Measurements from ENCODE around the gene PCYOX1L. TPM values are rescaled to one million over a fixed set of nuclear protein-coding genes. Genes with fewer than 3 reads are reported as not detected.

PCYOX1L gene
- total RNA-seq, 1 donor from 2014 or later: 14.7 TPM

DNA sequence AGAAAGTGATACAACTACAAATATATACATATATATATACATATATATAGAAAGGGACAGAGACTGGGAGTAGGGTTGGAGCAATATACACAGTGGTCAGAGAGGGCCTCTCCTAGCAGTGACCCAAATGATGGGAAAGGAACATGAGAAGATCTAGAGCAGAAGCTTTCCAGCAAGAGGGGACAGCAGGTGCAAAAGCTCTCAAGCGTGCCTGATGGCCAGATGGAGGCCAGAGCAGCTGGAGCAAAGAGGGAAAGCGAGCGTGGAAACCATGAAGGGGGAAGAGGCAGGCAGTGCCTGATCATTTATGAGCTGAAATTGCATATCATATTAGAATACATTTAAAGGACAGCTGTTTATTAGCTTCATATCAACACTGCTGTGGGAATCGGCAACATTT, 20.1 kb upstream of the PCYOX1L start:
- no peak for DNase-seq (ENCODE audit: low spot score)

DNA sequence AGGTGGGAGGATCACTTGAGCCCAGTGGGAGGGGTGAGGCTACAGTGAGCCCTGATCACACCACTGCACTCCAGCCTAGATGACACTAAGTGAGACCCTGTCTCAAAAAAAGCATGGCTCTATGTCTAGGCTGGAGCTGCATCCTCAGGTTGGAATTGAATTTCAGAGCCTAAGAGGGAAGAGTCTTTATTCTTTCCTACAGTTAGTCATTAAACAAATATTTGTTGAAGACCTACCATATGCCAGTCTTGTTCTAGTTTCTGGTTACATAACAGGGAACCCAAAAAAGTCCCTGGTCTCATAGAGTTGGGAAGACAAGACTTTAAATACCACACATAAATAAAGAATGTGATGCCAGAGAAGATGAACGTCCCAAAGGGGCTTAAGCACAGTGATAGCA, 19.5 kb upstream of the PCYOX1L start:
- no peak for DNase-seq (ENCODE audit: low spot score)

DNA sequence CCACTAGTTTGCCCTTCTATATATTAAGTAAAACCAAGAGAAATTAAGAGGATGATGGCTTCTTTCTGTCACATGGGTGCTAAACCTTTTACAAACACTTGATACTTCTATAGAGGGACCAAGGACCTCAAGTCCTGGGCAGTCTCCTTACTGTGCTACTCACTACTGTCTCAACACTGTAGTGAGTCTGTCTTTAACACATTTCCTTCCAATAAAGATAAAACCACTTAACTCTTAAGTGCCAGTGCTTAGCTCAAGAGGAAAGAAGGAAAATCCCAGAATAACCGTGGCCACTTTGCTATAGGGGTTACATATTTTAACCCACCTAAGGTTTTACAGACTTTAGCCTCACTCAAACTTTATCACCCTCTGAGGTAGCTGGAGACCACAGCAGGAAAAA, 16.9 kb upstream of the PCYOX1L start:
- no peak for DNase-seq (ENCODE audit: low spot score)

DNA sequence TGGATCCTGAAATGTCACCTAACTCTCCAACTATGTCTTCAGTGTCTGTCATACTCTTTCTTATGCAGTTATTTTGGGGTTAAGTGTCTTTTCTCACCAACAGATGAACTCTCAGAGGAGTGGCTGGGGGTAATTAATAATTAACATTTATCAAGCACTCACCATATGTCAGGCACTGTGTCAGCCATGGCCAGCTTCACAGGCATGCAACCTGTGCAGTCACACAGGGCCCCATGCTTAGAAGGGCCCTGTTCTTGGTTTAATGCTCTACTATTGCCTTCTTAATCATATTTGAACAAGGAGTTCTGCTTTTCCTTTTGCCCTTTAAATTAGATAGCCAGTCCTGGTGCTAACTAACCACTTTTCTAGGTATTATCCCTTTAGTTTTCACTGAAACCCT, 16.0 kb upstream of the PCYOX1L start:
- no peak for DNase-seq (ENCODE audit: low spot score)

DNA sequence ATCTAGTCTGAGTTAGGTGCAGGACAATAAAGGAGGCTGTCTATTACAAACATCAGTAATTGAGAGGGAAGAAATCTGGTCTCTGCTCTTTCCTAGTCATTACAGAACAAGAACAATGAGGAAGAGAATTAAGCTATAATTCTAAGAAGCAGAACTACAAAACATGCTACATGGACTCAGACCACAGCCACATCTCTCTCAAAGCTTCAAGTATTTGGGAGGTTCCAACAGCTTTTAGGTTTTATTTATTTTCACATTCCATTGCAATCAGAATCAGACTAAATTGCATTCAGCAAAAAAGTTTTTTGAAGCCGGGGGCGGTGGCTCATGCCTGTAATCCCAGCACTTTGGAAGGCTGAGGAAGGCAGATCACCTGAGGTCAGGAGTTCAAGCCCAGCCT, 13.7 kb upstream of the PCYOX1L start:
- no peak for DNase-seq (ENCODE audit: low spot score)

DNA sequence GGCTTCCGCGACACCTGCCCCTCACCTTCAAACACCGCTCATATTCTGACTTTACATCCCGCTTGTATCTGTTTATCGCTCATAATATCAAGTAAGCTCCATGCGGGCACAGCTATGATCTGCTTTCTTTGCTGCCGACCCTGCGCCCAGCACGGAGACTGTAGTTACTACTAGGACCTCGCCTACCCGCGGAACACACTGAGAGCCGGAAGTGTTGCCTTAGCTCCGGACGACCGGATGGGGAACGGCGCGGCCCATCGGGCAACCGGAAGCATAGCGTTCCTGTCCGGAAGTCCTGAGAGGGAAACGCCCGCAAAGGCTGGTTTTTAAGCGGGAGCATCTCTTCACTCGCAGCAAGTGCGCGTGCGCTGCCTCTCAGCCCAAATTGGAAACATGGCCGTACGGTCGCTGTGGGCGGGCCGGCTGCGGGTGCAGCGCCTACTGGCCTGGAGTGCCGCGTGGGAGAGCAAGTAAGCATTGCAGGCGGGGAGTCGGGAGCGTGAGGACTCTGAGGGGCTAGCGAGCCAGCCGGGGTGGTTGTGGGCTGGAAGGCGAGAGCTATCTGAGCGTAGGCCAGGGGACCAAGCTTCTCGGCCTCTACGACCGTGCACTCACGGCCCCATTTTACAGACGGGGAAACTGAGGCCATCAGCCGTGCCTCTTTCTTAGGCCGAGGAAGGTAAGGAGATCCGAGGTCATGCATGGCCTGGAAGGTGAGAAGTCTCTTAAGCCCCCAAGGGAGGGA, 12.5 kb upstream of the PCYOX1L start, which contains the start of gene GRPEL2:
Gene GRPEL2, plus strand, starts transcription at position 353 of the 745 bp plus-strand sequence. Its CDS starts 41 bp downstream, at position 394.
- peak; percentile 96 for DNase-seq (ENCODE audit: low spot score)

DNA sequence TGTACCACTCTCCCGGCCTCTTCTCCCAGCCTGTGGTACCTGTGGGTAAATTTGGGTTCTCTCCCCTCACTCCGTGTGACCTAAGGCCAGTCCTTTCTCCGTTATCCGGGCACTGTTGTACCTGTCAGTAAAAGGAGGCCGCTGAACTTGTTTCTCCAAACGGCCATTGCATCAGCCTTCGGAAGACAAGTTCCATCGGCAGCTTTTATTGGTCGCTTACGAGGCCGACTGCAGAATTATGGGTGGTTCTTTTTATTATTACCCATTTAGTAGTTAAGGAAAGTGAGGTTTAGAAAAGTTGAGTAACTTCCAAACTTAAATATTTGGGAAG, 12.0 kb upstream of the PCYOX1L start:
- no peak for DNase-seq (ENCODE audit: low spot score)

DNA sequence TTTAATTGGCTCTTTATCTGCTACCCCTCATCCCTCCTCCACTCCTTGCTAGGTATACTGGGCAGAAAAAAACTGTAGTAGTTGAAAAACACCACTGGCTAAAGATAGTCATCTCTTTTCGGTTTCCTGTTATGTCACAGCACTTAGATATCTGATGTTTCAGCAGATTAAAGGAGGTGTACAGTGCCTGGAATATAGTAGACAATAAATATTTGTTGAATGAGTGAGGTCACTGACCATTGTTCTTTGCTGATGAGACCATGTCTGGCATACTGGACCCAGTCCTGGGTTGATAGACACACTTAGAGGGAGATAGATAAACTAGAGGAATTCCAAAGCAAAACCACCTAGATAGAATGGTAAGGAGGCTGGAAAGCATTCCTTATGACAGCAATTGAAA, 9.3 kb upstream of the PCYOX1L start:
- no peak for DNase-seq (ENCODE audit: low spot score)

DNA sequence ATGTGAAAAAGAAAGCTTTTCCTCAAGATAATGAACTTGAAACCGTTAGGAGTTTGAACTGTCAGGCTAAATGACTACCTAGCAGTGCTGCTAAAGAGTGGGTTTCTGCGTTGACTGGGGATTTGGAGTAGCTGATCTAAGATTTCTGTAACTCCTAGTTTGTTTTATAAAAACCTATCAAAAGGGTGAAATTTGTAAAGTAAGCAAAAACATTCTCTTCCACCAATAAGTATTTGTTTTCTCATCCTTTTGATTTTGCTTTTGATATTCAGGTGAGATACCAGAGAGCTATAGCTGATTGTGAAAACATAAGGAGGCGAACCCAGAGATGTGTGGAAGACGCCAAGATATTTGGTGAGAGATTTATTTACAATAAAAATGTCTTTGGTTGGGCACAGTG, 8.5 kb upstream of the PCYOX1L start:
- no peak for DNase-seq (ENCODE audit: low spot score)

DNA sequence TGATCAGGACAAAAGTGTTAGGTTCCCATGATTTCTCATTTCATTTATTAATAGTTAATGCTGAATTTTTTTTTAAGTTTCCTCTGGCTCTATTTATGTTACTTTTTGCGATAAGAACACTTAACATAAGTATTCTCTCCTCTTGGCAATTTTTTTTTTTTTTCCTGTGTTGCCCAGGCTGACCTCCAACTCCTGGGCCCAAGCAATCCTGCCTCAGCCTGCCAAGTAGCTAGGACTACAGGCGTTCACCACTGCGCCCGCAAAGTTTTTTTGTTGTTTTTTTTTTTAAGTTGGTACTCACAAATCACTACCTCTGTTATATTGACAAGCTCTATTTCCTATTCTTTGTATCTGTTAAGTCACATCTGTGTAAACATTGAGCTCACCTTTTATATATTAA, 5.7 kb upstream of the PCYOX1L start:
- no peak for DNase-seq (ENCODE audit: low spot score)

DNA sequence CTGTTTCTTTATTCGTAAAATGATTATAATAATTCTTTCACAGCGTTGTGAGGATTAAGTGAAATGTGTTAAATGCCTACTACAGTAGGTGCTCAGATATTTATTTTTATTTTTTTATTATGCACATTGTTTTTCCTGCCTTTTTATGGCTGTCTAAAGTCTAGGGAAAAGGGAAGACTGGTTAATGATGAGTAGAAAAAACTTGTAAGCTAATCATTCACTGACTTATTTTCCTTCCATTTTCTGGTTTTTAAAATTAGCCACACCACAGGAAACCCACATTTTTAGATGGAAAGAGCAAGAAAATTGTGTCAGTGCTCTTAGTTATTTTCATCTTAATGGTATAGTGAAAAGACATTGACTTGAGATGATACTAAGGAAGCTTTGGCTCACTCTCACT, 3.9 kb upstream of the PCYOX1L start:
- DNase-seq (ENCODE audit: low spot score): no peak

DNA sequence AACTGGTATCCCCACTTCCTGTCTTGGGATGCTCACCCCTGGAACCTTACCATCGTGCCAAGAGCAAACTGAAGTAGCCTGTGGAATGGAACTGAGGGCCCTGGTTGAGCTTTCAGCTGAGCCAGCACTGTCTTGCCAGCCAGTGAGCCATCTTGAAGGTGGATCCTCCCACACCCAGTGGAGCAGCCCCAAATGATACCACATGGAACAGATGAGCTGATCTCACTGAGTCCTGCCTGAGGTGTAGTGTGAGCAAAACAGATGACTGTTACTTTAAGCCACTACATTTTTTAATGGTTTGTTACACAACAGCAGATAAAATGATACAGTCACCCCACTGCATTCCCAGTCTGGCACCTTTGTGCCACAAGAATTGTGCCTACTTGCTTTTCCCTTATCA, 2.2 kb upstream of the PCYOX1L start:
- DNase-seq (ENCODE audit: low spot score): no peak

DNA sequence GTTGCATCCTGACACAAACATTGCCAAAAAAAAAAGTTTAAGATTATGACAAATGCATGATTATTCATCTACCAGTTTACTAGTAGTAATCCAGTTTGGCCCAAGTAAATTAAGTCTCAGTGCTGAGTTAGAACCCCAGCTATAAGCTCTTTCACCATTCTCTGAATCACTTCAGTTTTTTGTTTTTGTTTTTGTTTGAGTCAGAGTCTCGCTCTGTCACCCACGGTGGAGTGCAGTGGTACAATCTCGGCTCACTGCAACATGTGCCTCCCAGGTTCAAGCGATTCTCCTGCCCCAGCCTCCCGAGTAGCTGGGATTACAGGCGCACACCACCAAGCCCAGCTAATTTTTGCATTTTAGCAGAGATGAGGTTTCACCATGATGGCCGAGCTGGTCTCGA, 1.5 kb upstream of the PCYOX1L start:
- DNase-seq (ENCODE audit: low spot score): no peak

DNA sequence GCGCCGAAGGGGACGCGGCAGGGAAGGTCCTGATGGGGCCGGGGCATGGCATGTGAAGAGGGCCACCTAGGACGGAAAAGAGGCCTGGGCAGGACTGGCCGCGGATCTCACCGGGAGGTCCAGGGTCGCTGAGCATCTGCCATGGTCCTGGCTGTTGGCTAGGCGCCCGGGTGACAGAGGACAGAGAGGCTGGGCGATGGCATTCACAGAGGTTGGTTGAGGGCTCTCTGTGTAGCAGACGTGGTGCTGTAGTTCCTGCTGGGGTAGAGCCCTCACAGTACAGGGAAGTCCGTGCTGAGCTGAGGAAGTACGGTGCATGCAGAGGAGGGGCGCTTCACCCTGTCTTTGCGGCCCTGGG, 427 bp downstream of the PCYOX1L start:
- DNase-seq (ENCODE audit: low spot score): no peak

DNA sequence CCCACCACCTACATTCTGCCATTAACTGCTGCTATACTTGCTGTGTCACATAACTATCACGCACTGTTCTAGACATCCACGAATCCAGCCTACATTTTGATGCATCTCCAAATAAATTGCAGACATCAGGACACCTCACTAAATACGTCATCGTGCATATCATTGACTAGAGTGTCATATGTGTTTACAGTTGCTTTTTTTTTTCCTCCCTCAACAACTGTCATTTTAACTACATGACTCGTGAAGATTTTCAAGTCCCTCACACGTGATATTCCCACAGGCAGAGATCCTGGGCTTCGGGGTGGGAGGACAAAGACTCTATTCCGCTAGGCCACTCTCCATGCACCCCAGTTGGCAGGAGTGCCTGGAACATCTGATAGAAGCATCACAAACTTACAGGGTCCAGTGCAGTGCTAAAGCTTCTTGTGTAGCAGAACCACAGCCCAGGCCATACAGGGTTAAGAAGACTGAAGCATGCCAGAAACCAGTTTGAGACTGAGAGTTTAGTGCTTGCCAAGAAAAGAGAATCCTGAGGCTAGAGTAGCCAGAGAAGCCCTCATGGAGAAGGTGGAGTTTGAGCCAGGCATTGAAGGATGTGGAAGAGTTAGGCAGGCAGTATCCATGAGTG, 1.1 kb downstream of the PCYOX1L start:
- DNase-seq (ENCODE audit: low spot score): no peak

DNA sequence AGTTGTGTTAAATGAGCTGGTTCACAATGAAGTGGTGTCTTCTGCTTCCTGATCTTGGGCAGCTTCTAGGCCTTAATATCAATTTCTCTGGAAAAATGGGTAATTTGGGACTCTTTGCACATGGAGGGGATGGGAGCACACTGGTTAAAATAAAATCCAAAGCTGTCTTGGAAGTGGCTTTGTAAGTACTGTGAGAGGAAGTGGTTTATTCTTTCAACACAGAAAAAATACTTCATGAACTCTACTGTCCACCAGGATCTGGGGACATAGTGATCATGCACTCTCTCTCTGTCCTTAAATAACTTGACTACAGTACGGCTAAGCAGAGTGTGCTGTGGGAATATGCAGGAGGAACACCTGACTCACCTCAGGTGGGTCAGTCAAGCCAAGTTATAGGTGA, 2.4 kb downstream of the PCYOX1L start:
- DNase-seq (ENCODE audit: low spot score): no peak

DNA sequence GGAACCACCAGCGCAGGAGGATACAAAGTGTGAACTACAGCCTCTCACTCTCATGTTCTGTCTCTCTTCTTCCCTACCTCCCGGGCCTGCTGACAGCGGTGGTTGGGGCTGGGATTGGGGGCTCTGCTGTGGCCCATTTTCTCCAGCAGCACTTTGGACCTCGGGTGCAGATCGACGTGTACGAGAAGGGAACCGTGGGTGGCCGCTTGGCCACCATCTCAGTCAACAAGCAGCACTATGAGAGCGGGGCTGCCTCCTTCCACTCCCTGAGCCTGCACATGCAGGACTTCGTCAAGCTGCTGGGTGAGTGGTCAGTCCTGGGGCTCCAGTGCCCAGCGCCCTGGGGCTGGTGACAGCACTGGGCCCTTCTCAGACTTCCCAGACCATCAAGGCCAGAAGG, 4.7 kb downstream of the PCYOX1L start:
- no peak for DNase-seq (ENCODE audit: low spot score)

DNA sequence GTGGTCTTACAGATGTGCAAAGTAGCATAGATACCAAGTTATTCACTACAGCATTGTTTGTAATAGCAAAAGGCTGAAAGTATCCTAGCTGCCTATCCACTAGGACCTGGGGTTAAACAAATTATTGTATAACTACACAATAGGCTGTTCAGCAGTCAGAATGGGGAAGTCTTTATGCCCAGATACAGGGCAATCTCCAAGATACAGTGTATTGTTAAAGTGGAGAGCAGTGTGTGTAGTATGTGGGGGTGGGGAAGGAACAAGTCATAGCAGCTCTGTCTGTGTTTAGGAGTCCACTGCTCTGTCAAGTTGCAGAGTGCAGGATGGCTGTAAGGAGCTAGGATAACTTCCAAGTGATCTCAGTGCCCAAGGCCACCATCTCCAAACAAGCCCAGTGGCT, 5.5 kb downstream of the PCYOX1L start:
- DNase-seq (ENCODE audit: low spot score): no peak

DNA sequence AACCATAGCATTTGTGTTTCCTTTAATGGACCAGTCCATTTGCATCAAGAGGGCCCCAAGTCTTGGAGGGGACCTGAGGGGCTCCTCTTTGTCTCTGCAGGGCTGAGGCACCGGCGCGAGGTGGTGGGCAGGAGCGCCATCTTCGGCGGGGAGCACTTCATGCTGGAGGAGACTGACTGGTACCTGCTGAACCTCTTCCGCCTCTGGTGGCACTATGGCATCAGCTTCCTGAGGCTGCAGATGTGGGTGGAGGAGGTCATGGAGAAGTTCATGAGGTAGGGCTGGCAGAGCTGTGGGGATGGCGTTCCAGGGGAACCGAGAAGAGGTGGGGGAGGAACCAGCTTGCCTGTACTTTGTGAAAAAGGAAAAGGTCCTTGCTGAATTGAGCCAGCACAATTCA, 6.1 kb downstream of the PCYOX1L start:
- DNase-seq (ENCODE audit: low spot score): no peak

DNA sequence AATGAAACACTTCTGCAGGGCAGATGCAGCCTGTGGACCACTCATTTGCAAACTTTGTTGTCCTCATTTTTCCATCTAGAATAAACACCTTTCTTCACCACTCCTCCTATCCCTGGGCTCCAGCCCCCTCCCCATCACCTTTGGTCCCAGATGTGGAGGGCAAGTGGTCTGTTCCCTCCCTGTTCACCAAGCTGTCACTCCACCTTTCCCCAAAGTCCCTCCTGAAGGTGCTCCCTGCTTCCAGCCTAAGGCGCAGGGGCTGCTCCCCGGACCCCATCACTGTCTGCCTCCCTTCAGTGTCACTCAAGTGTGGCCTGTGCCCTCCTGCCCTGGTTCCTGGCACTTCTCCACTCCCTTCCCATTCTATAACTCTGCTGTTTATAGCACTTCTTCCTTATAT, 6.9 kb downstream of the PCYOX1L start:
- no peak for DNase-seq (ENCODE audit: low spot score)

DNA sequence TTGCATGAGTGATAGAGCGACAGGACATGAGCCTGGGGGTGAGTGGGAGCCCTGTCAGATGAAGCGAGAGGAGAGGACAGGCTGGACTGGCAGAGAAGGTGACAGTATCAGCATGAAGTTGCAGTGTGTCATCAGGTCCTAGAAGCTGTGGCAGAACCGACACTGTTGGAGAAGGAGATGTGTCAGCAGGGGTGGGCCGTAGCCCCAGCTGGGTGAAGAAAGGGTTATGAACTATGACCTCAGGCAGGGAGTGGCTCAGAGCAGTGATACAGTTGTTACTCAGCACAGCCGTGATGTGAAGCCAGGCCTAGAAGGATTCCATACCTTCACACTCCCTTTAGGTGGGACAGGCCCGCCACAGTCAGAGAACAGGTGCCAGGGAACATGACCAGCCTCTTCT, 7.6 kb downstream of the PCYOX1L start:
- DNase-seq (ENCODE audit: low spot score): no peak

DNA sequence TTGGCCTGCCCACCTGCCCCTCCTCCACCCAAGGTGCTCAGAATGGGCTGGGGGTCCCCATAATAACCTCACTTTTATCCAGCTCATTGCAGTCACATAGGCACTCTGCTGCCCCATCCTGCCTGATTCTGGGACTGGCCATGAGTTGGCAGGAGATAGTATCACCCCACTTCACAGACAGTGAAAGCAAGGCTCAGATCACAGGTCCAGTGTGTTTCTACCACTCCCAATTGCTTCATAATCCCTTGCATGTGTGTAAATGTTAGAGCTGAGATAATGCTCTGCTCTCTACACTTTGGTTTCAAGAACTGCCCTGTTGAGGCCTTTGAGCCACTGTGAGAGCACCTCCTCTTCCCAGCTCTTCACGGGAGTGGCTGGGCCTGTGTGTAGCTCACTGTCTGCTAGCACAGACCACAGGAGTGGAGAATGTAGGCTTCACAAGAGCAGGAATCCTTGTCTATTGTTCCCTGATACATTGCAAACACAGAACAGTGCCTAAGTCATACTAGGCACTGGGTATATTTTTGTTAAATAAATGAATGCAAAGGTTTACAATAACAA, 8.4 kb downstream of the PCYOX1L start:
- no peak for DNase-seq (ENCODE audit: low spot score)

DNA sequence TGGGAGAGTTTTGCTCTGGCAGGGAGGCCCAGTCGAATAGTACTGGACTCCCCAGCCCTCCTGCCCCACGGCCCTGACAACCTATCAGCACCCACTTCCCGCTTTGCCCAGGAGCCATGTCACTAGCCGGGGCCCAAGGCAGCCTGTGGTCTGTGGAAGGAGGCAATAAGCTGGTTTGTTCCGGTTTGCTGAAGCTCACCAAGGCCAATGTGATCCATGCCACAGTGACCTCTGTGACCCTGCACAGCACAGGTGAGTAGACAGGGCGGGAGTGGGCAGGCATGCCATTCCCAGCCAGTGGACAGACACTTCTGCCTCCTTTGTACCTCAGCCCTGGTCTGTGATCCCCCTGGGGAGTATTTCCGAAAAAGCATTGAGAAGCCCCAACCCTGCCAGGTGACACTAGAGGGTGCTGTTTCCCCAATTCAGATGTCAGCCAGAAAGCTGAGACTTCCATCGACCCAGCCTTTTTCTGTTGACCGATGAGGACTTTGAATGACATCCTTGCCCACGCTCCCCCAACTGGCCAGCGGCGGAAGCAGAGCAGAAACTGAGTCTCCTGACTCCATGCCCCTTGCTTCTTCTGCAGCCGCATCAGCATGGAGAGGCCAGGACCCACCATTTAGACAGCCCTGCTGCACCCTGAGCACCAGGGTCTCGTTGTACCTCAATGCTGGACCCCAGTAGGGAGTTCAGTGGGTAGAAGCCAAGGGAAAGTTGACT, 9.6 kb downstream of the PCYOX1L start:
- DNase-seq (ENCODE audit: low spot score): peak; percentile 74
